Spleen (tissue), 7 donors: ENCODE results near the gene MIEF2.

ENCODE experiments used
- CTCF ChIP-seq, 11 experiments: fragments of 200-600 bp in 7 of 11; fragments of 450-650 bp in 4 of 11; sonication (generic) in 4 of 11; IDR thresholded peaks in 8 of 11; conservative IDR thresholded peaks in 3 of 11; 1 replicate in 7 of 11; 2 replicates in 4 of 11; pipeline versions ENCODE4 v1.4.0 to v1.8.0; 2016 to 2021; ENCODE audit warnings: antibody characterized with exemption in 11 of 11, inconsistent platforms in 4 of 11, mild to moderate bottlenecking in 1 of 11
- POLR2A ChIP-seq, 3 donors: fragments of 450-650 bp; IDR thresholded peaks; one replicate each; pipeline ENCODE4 v1.5.1; 2017; ENCODE audit warnings: antibody characterized with exemption in 3 of 3, mild to moderate bottlenecking in 1 of 3
- POLR2AphosphoS5 ChIP-seq, 3 donors: sonication (generic); formaldehyde crosslinking; IDR thresholded peaks; one replicate each; pipeline ENCODE4 v1.5.1; 2017; ENCODE audit warnings: antibody characterized with exemption in 3 of 3
- donor health status: DM: no; HTN: no; CAD: no; lungs with moderate emphysema.
- donor health status: DM: no; HTN: no; CAD: no.
- donor health status: DM: no; HTN: no; CAD: no.

- no peak for TF ChIP-seq CTCF (IDR thresholded peaks at IDR 0.05 in 8 of 11, conservative IDR thresholded peaks at IDR 0.05 in 3 of 11)
- no peak for TF ChIP-seq POLR2AphosphoS5 (IDR thresholded peaks at IDR 0.05)
- TF ChIP-seq POLR2A (IDR thresholded peaks at IDR 0.05): no peak
Measured at GRCh38 chr17:18218756-18219415, 41.6 kb upstream of the MIEF2 start.
